ENCODE measurements around the gene GUK1. TPM values are rescaled to one million over a fixed set of nuclear protein-coding genes. Genes with fewer than 3 reads are reported as not detected.

GUK1 gene
- total RNA-seq, 1 donor from 2014 or later: 979 TPM

GRCh38 chr1:228134591-228134990, 5.5 kb upstream of the GUK1 start:
- H3K36me3 ChIP-seq: no peaks in the 10 kb centered on the region
- no peak overlapping the region for H3K27ac ChIP-seq
- no peak overlapping the region for H3K4me3 ChIP-seq
- TF ChIP-seq, protein P1, sequence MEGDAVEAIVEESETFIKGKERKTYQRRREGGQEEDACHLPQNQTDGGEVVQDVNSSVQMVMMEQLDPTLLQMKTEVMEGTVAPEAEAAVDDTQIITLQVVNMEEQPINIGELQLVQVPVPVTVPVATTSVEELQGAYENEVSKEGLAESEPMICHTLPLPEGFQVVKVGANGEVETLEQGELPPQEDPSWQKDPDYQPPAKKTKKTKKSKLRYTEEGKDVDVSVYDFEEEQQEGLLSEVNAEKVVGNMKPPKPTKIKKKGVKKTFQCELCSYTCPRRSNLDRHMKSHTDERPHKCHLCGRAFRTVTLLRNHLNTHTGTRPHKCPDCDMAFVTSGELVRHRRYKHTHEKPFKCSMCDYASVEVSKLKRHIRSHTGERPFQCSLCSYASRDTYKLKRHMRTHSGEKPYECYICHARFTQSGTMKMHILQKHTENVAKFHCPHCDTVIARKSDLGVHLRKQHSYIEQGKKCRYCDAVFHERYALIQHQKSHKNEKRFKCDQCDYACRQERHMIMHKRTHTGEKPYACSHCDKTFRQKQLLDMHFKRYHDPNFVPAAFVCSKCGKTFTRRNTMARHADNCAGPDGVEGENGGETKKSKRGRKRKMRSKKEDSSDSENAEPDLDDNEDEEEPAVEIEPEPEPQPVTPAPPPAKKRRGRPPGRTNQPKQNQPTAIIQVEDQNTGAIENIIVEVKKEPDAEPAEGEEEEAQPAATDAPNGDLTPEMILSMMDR (IDR thresholded peaks at IDR 0.05): no peak
- no peaks in the 10 kb centered on the region for H3K9me3 ChIP-seq
- intact Hi-C loops (cut with DNase I): loop anchor here (5.0 kb wide), 1 partner anchor 33 kb away; the partner anchor contains the start of gene IBA57
- DNase-seq (ENCODE audit: low spot score in 2 of 2): no peak
- H3K27me3 ChIP-seq: no peaks in the 10 kb centered on the region
- peaks cover 0 to 2% of the 10 kb centered on the region in 2 donors for H3K4me1 ChIP-seq

DNA sequence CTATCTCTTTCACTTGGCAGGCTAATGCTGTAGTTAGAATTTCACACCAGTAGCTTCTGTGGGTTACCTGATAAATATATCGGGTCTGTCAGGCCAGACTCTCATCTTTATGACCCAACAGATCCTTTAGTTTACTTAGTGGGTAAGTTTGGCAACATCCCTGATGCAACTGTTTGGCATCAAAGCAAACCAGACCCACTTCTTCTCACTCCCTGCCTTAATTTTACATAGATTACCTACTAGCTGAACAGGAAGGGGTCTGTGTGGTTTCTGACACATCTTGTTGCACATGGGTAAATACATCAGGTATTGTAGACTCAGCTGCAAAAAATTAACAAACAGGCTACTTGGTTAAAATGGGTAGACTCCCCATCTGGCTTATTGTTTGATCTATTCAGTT, 3.2 kb upstream of the GUK1 start:
- H3K36me3 ChIP-seq: peaks cover 0 to 5% of the 10 kb centered on the region in 2 donors
- H3K27me3 ChIP-seq: no peaks in the 10 kb centered on the region
- no peaks in the 10 kb centered on the region for H3K9me3 ChIP-seq
- TF ChIP-seq, protein P1 (IDR thresholded peaks at IDR 0.05): no peak
- peaks cover 9 to 10% of the 10 kb centered on the region in 2 donors for H3K4me1 ChIP-seq
- no peak overlapping the region for H3K27ac ChIP-seq
- DNase-seq (ENCODE audit: low spot score in 2 of 2): no peak
- no peak overlapping the region for H3K4me3 ChIP-seq
- intact Hi-C loops (cut with DNase I): no loop called here

GRCh38 chr1:228139406-228139930, 611 bp upstream of the GUK1 start:
- no peaks in the 10 kb centered on the region for H3K9me3 ChIP-seq
- intact Hi-C loops (cut with DNase I): no loop called here
- peak overlapping the region; percentile 90 to 96 for H3K27ac ChIP-seq
- DNase-seq (ENCODE audit: low spot score in 2 of 2): no peak
- TF ChIP-seq, protein P1 (IDR thresholded peaks at IDR 0.05): no peak
- peak overlapping the region; percentile 79 to 92 for H3K4me3 ChIP-seq
- no peaks in the 10 kb centered on the region for H3K27me3 ChIP-seq
- peaks cover 18 to 32% of the 10 kb centered on the region in 2 donors for H3K4me1 ChIP-seq
- H3K36me3 ChIP-seq: peaks cover 2 to 7% of the 10 kb centered on the region in 2 donors

- peak overlapping the region; percentile 90 to 96 for H3K27ac ChIP-seq
- TF ChIP-seq, protein P1 (IDR thresholded peaks at IDR 0.05): no peak
- H3K9me3 ChIP-seq: no peaks in the 10 kb centered on the region
- peak overlapping the region; percentile 79 to 92 for H3K4me3 ChIP-seq
- H3K27me3 ChIP-seq: no peaks in the 10 kb centered on the region
- H3K4me1 ChIP-seq: peaks cover 18 to 34% of the 10 kb centered on the region in 2 donors
- no peak for DNase-seq (ENCODE audit: low spot score in 2 of 2)
- H3K36me3 ChIP-seq: peaks cover 7 to 9% of the 10 kb centered on the region in 2 donors
- intact Hi-C loops (cut with DNase I): loop anchor here (1.0 to 2.0 kb wide), 5 partner anchors 9 to 346 kb away; partner anchors contain the start of genes ARF1, GJC2, MRPL55 and RNF187
Measured at GRCh38 chr1:228140724-228141225, 696 bp downstream of the GUK1 start.

DNA sequence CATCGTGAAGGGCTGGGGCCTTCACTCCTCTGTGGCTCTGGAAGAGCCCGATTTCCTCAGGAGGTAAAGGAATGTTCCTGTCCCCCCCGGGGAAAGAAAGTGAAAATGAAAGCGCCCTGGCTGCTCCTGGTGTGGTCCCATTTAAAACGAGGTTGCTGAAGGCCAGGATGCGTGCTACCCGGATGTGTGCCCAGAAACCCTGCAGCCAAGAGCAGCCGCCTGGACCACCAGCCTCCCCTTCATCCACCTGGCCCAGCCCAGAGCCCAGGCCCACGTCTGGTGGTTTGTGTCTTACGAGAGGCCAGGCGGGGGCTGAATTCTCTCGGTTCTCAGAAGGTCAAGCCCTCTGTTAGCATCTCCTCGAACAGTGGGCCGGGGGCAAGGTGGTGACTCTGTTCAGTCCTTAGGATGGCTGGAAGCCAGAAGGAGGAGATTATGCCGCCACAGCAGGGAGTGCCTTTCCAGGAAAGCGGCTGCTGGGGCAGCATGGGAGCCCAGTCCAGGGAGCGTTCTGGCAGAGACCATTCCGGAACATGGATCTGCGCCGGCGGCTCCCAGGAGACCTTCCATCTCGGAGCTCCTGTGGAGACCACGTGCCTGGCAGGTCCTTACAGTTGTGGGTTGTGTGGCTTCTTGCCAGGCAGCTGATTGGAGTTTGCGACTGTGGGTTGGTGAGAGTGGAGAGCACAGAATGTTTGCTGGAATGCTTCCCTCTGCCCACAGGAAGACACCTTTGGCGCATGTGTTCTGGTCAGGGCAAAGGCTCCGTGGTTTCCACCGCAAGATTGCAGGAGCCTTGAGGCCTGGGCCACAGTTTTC, 1.4 kb downstream of the GUK1 start:
- DNase-seq (ENCODE audit: low spot score in 2 of 2): peak in 1 of 2 donors; percentile 74
- Histone ChIP-seq H3K4me3 (peak overlapping the region; percentile 79 to 92), H3K4me1 (peaks cover 18 to 34% of the 10 kb centered on the region in 2 donors), H3K36me3 (peaks cover 8 to 16% of the 10 kb centered on the region in 2 donors), H3K27ac (peak overlapping the region; percentile 90 to 96), H3K9me3 (no peaks in the 10 kb centered on the region), H3K27me3 (no peaks in the 10 kb centered on the region)
- intact Hi-C loops (cut with DNase I): loop anchor here (2.0 kb wide), 1 partner anchor 345 kb away; the partner anchor contains the start of gene RNF187
- TF ChIP-seq, protein P1 (IDR thresholded peaks at IDR 0.05): no peak

All from ascending aorta (tissue), 2 donors.